Vagina (tissue), 2 donors: ENCODE data around the gene SMARCC1. TPM values are rescaled to one million over a fixed set of nuclear protein-coding genes. Genes with fewer than 3 reads are reported as not detected.
"Not testable (repeated sequence)": the region's sequence is repeated elsewhere in the genome, so short reads cannot be mapped to it uniquely, and the experiment has no call there.

Source experiments
- DNase-seq, 2 donors: peaks; one replicate each; pipeline ENCODE4 v3.0.0-alpha.2; 2017; ENCODE audit errors: extremely low spot score in 2 of 2
- H3K27ac ChIP-seq: fragments of 200-600 bp; sonication (generic); one replicate; pipeline ENCODE4 v1.5.1; 2019
- H3K27me3 ChIP-seq: fragments of 200-600 bp; sonication (generic); one replicate; pipeline ENCODE4 v1.5.1; 2019
- H3K36me3 ChIP-seq, 2 donors: fragments of 200-600 bp; sonication (generic); one replicate each; pipeline ENCODE4 v1.5.1; 2017 to 2019
- H3K4me1 ChIP-seq: fragments of 200-600 bp; sonication (generic); one replicate; pipeline ENCODE4 v1.5.1; 2019
- H3K4me3 ChIP-seq, 2 donors: fragments of 200-600 bp; sonication (generic); 1 replicate in 1 of 2; 2 replicates in 1 of 2; pipeline ENCODE4 v1.5.1; 2016 to 2019
- H3K9me3 ChIP-seq: fragments of 200-600 bp; sonication (generic); one replicate; pipeline ENCODE4 v1.5.1; 2019
- CTCF ChIP-seq, 3 experiments: fragments of 450-650 bp in 2 of 3; fragments of 200-600 bp in 1 of 3; sonication (generic) in 1 of 3; IDR thresholded peaks; one replicate each; pipeline ENCODE4 v1.5.1; 2017 to 2019; ENCODE audit warnings: antibody characterized with exemption in 3 of 3, mild to moderate bottlenecking in 2 of 3, moderate library complexity in 2 of 3
- POLR2A ChIP-seq, 2 donors: fragments of 450-650 bp; IDR thresholded peaks; one replicate each; pipeline ENCODE4 v1.6.1; 2017; ENCODE audit warnings: antibody characterized with exemption in 2 of 2, mild to moderate bottlenecking in 2 of 2, moderate library complexity in 2 of 2
- POLR2AphosphoS5 ChIP-seq, 2 donors: sonication (generic); formaldehyde crosslinking; IDR thresholded peaks; one replicate each; pipeline ENCODE4 v1.9.0; 2017; ENCODE audit warnings: antibody characterized with exemption in 2 of 2, mild to moderate bottlenecking in 2 of 2, low read depth in 1 of 2; ENCODE audit not compliant: insufficient read depth in 1 of 2
- intact Hi-C: fragments of 100-400 bp; cut with DNase I; formaldehyde crosslinking; loops from one replicate; pipeline ENCODE4 v1.15.1; 2023
- total RNA-seq: library from RNA; depleted of rRNA; stranded (reverse); fragments of >200 nt; gene quantifications from one replicate; pipeline ENCODE4 v1.2.3, GENCODE V29; 2016

SMARCC1 gene
- total RNA-seq, 1 donor from 2014 or later, result 39.0 TPM

- no peak for DNase-seq
- H3K27me3 ChIP-seq, result no peaks in the 10 kb centered on the region
- no peaks in the 10 kb centered on the region for H3K36me3 ChIP-seq
- no peak overlapping the region for H3K4me3 ChIP-seq
- no peaks in the 10 kb centered on the region for H3K9me3 ChIP-seq
- intact Hi-C loops, result no loop called here
- TF ChIP-seq POLR2A (IDR thresholded peaks at IDR 0.05) (no peak), CTCF (IDR thresholded peaks at IDR 0.05) (no peak), POLR2AphosphoS5 (IDR thresholded peaks at IDR 0.05; ENCODE audit: insufficient read depth in 1 of 2, low read depth in 1 of 2) (no peak)
- no peak overlapping the region for H3K27ac ChIP-seq
- H3K4me1 ChIP-seq, result no peaks in the 10 kb centered on the region
Observed at GRCh38 chr3:47752716-47753115, 29.0 kb downstream of the SMARCC1 start.

GRCh38 chr3:47750811-47751354 is 30.8 kb downstream of the SMARCC1 start:
- H3K36me3 ChIP-seq, H3K4me1 ChIP-seq, intact Hi-C loops, H3K27ac ChIP-seq, H3K9me3 ChIP-seq, H3K27me3 ChIP-seq, DNase-seq, H3K4me3 ChIP-seq: not testable (repeated sequence)

- Histone ChIP-seq H3K36me3 (peaks cover 0 to 7% of the 10 kb centered on the region in 2 donors), H3K27me3 (no peaks in the 10 kb centered on the region), H3K4me1 (no peaks in the 10 kb centered on the region), H3K27ac (no peak overlapping the region), H3K4me3 (no peak overlapping the region), H3K9me3 (no peaks in the 10 kb centered on the region)
- intact Hi-C loops, result no loop called here
- TF ChIP-seq CTCF (IDR thresholded peaks at IDR 0.05) (no peak), POLR2AphosphoS5 (IDR thresholded peaks at IDR 0.05; ENCODE audit: insufficient read depth in 1 of 2, low read depth in 1 of 2) (no peak), POLR2A (IDR thresholded peaks at IDR 0.05) (no peak)
- no peak for DNase-seq
Observed at GRCh38 chr3:47747558-47747957, 34.1 kb downstream of the SMARCC1 start.

GRCh38 chr3:47746264-47746663 is 35.4 kb downstream of the SMARCC1 start:
- Histone ChIP-seq H3K27me3 (no peaks in the 10 kb centered on the region), H3K27ac (no peak overlapping the region), H3K36me3 (peaks cover 0 to 7% of the 10 kb centered on the region in 2 donors), H3K4me3 (no peak overlapping the region), H3K9me3 (no peaks in the 10 kb centered on the region), H3K4me1 (no peaks in the 10 kb centered on the region)
- intact Hi-C loops, result no loop called here
- no peak for DNase-seq
- TF ChIP-seq POLR2A (IDR thresholded peaks at IDR 0.05) (no peak), POLR2AphosphoS5 (IDR thresholded peaks at IDR 0.05; ENCODE audit: insufficient read depth in 1 of 2, low read depth in 1 of 2) (no peak), CTCF (IDR thresholded peaks at IDR 0.05) (no peak)

- no peak for TF ChIP-seq POLR2AphosphoS5 (IDR thresholded peaks at IDR 0.05; ENCODE audit: insufficient read depth in 1 of 2, low read depth in 1 of 2)
- TF ChIP-seq CTCF (IDR thresholded peaks at IDR 0.05), result no peak
- TF ChIP-seq POLR2A (IDR thresholded peaks at IDR 0.05), result no peak
- H3K27ac ChIP-seq, result no peak overlapping the region
- H3K4me3 ChIP-seq, result no peak overlapping the region
- H3K9me3 ChIP-seq, result no peaks in the 10 kb centered on the region
- H3K27me3 ChIP-seq, result no peaks in the 10 kb centered on the region
- intact Hi-C loops, result no loop called here
- H3K4me1 ChIP-seq, result no peaks in the 10 kb centered on the region
- H3K36me3 ChIP-seq, result peaks cover 0 to 7% of the 10 kb centered on the region in 2 donors
- DNase-seq, result no peak
Observed at GRCh38 chr3:47743855-47744254, 37.8 kb downstream of the SMARCC1 start.

GRCh38 chr3:47743352-47743751 is 38.3 kb downstream of the SMARCC1 start:
- H3K27ac ChIP-seq, H3K4me3 ChIP-seq, H3K9me3 ChIP-seq, H3K27me3 ChIP-seq, DNase-seq, H3K4me1 ChIP-seq, H3K36me3 ChIP-seq, intact Hi-C loops: not testable (repeated sequence)
